Activated CD4-positive, CD25-positive, alpha-beta regulatory T cell treated with anti-CD3 and anti-CD28 coated beads, Interleukin-2, amount 50 U/mL, for 16 hours (primary cell): Measurements from ENCODE around the gene ZMIZ1.
A peak's percentile ranks its signal among the peaks of the same experiment; 100 is the strongest.

Experiments used
- DNase-seq: peaks from one replicate; pipeline ENCODE4 v3.0.0-alpha.2; 2020; ENCODE audit warnings: low read depth, low spot score

Gene ZMIZ1

GRCh38 chr10:79185067-79185774, 116.5 kb downstream of the ZMIZ1 start:
- DNase-seq = no peak

- no peak for DNase-seq
Observed at GRCh38 chr10:79185796-79186374, 117.1 kb downstream of the ZMIZ1 start.

DNA sequence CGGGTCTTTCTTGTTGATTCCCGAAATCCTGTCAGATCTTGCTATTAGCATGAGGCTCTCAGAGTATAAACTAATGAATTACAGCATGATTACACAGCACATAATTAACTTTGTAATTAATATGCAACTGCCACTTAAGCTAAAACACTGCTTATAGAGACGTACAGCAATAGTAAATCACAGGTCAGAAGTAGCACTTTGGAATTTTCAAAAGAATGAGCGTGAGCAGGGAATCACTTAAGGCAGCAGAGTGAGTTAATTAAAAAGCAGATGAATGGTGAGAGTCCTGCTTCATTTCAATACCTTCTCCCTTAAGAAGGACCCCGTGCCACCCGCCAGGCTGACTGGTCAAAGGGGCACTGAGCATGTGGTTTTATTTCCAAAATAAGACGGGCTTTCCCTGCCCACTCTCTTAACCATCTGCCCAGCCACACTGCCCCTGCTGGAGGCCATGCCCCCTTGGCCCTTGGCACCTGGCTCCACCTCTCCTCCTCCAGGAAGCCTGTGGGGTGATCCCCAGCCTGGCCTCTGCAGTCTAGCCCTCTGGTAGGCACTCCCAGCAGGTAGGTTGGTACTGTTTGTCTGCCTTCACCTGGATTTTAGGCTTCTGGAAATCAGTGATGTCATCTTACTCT, 117.8 kb downstream of the ZMIZ1 start:
- DNase-seq = no peak

DNA sequence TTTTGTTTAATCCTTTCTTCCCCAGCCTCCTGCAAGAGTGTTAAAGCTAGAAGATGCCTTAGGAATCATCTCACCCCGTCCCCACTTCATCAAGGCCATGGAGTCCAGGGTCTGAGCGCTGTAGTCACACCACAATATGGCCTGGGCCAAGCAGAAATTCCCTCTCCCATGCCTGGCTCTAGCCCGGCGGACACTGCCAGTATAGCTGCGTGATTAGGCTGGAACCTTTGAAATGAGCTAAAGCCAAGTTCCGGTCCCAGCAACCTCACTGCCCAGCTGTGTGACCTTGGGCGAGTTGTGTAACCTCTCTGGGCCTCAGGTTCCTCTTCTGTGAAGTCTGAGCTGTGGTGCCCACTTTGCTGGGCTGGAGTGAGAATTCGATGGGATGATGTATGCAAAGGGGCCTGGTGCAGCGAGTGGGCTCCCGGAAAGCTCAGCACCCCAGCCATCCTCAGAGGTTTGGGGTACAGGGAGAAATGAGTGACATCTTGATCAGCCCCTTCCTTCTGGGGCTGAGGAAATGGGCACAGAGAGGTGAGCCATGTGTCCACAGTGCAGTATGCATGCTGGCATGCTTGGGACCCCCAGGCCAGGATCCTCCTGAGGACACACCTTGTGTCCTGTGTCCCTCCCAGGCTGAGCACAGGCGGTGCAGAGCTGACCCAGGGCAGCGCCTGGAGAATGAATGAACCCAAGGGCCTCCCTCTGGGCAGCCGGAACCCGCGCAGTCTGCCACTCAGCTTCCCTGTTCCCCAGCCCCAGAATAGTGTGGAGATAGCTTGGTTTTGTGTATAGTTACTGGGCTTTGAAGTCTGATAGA, 118.6 kb downstream of the ZMIZ1 start:
- no peak for DNase-seq

DNA sequence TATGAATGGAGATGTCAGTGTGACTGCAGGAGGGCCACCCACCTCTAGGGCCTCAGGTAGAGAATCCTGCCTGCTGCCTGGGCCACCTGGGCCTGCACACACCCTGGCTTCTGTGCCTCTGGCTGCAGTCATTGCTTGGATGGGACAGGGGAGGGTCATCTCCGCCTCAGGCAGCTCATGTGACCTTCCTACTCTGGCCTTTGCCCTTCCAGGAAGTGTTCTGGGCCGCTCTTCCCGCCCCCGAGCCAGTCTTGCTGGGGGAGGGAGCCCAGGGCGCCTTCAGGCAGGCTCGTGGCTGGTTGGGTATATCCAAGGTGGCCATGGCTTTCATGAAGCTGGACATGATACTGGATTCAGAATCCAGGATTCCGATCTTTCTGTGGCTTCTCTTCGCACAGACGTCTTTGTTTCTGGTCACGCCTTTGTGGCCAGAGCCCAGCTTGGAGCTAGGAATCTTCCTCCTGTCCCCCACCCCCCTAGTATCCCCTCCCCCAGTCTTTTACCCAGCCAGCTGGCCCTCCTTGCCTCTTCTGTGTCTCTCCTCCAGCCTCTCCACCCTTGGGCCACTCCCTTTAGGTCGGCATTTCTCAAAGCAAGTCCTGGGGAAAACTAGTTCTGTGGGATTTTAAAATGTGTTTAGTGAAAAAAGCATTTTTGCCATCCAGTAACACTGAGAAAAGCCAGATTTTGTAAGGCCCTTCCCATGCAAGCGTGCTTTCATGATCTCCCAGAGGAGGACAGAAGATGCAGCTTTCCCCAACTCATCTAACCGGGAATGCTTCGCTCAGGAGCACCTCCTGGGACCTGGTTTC, 119.6 kb downstream of the ZMIZ1 start:
- no peak for DNase-seq

DNA sequence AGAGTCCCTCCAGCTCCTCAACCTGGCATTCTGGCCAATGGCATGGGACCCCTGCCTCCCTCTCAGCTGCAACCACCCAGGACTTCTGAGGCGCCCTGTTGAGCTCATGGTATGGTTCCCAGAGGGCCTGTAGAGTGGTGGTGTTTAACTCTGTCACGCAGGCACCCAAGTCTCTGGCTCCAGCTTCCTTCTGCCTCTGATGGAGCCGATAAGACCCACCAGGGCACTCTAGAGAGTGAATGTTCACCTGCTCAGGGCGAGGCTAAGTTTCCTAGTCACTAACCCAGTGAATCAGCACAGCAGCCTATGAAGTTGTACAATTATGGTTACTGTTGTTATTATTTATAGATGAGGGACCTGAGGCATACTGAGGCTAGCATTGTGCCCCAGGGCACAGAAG, 120.4 kb downstream of the ZMIZ1 start:
- DNase-seq = no peak

- DNase-seq = no peak
Observed at GRCh38 chr10:79189853-79190435, 121.2 kb downstream of the ZMIZ1 start.

GRCh38 chr10:79190740-79191261, 122.0 kb downstream of the ZMIZ1 start:
- DNase-seq = no peak

GRCh38 chr10:79191951-79192676, 123.3 kb downstream of the ZMIZ1 start:
- no peak for DNase-seq

- DNase-seq = no peak
Observed at GRCh38 chr10:79192677-79193003, 123.9 kb downstream of the ZMIZ1 start.

GRCh38 chr10:79193694-79194382, 125.1 kb downstream of the ZMIZ1 start:
- DNase-seq = no peak

GRCh38 chr10:79195091-79195923, 126.5 kb downstream of the ZMIZ1 start:
- DNase-seq = peak; percentile 44

DNA sequence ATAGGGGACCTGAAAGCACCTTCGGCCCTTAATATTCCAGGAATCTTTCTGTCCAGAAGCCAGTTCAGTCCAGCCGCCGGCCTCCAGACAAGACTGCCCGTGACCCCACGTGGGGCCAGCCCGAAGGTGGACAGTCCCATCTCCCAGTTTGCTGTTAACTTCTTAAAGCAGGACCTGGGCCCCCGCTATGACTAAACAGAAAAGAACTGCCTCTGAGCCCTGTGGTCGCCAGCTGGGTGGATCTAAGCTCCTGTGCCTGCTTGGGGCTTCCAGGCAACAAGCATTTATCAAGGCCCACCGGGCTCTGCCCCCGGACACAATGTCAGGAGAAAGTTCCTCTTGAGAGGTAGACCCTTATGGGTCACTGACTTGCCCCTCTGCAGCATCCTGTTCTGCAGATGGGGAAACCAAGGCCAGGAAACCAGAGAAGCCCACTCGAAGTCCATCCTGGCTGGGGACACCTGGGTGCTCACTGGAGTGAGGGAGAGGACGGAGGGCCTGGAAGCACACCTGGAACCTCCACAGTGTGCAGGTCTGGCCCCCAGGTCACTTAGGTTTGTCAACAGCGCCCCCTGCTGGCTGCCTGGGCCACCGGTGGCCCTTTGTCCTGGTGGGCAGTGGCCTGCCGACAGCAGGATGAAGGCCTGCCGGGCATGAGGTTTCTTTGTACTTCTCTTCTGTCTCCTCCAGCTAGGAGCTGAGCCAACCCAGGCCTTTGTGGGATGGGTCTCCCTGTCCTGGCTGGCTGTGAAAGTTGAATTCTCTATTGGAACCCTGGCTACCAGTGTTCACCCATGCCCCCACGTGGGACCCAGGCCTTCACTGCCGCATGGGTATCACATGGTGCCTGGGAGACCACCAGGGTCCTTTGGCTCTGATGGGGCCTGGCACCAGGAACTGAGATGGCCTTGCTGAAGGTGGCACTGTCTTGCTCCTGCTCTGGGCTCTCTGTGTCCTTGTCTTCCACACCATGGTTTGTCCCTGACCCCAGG, 128.0 kb downstream of the ZMIZ1 start:
- peak; percentile 63 for DNase-seq

DNA sequence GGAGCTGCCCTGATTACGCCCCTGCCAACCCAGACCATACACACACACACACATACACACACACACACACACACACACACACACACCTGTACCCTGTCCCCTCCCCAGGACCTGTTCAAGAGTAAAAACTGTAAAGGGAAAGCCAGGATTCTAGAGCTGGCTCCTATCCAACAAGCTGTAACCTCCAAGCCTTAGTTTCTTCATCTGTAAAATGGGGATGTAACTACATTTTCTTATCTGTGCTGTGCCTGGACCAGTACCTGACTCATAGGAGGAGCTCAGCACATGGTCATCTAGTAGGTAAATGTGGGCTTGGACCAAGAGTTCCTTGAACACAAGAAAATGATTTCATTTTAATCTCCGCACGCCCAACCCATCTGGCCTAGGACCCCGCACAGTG, 128.8 kb downstream of the ZMIZ1 start:
- no peak for DNase-seq

GRCh38 chr10:79200346-79200745, 131.6 kb downstream of the ZMIZ1 start:
- no peak for DNase-seq

- DNase-seq = no peak
Observed at GRCh38 chr10:79201706-79202105, 132.9 kb downstream of the ZMIZ1 start.

DNA sequence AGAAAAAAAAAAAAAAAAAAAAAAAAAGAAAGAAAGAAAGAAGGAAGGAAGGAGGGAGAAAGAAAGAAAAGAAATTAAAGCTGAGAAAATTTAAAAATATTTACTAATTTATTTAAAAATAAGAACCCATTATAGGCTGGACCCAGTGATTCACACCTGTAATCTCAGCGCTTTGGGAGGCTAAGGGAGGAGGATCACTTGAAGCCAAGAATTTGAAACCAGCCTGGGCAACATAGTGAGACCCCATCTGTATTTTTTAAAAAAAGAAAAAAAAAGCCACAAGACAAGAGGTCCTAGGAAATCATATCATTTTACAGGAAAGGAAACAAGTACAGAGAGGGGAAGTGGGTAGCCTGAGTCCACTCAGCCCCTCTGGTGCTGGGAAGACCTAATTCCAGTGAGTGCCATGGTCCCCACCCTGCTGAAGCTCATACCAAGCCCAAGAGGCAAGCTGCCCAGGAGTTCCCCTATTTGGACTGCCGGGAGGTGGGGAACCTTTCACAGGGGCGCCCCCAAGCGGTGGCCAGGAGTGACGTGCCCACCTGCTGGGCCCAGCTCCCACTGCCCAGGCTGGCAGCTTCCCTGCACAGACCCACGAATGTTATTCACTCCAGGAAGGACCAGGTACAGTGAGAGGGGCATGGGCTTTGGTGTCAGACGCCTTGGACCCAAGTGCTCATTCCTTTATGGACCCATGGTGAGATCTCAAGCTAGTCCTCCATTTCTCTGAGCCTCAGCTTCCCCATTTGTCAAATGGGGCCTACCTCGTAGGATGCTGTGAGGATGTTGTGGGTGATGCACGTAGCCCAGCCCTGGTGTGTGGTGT, 133.6 kb downstream of the ZMIZ1 start:
- no peak for DNase-seq
